Neural cell (in vitro differentiated cells): ENCODE data around the gene REV3L.

Experiments
- EP300 ChIP-seq: fragments of 450-650 bp; conservative IDR thresholded peaks from 2 replicates; pipeline ENCODE4 v1.6.1; 2014; ENCODE audit warnings: antibody characterized with exemption, mild to moderate bottlenecking, moderate library complexity; ENCODE audit not compliant: poor library complexity, severe bottlenecking
- POLR2AphosphoS5 ChIP-seq: IDR thresholded peaks from 2 replicates; pipeline ENCODE4 v1.6.1; 2012
- TF ChIP-seq, protein P1 (sequence below): fragments of 450-650 bp; IDR thresholded peaks from 2 replicates; pipeline ENCODE4 v1.5.1; 2014; ENCODE audit warnings: antibody characterized with exemption, mild to moderate bottlenecking, moderate library complexity; ENCODE audit not compliant: poor library complexity, severe bottlenecking
- TF ChIP-seq, protein P2 (sequence below): IDR thresholded peaks from 2 replicates; pipeline ENCODE4 v1.6.1; 2012; ENCODE audit warnings: borderline replicate concordance

DNA sequence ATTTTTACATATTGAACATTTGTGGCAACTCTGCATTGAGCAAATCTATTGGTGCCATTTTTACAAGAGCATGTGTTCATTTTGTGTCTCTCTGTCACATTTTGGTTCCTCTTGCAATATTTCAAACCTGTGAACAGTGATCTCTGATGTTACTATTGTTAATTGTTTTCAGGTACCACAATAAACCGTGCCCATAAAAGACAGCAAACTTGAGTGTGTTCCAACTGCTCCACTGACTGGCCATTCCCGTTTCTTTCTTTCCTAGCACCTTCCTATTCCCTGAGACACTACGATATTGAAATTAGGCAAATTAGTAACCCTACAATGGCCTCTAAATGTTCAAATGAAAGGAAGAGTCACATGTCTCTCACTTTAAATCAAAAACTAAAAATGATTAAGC is 79.6 kb downstream of the REV3L start:
- TF ChIP-seq, protein P1, sequence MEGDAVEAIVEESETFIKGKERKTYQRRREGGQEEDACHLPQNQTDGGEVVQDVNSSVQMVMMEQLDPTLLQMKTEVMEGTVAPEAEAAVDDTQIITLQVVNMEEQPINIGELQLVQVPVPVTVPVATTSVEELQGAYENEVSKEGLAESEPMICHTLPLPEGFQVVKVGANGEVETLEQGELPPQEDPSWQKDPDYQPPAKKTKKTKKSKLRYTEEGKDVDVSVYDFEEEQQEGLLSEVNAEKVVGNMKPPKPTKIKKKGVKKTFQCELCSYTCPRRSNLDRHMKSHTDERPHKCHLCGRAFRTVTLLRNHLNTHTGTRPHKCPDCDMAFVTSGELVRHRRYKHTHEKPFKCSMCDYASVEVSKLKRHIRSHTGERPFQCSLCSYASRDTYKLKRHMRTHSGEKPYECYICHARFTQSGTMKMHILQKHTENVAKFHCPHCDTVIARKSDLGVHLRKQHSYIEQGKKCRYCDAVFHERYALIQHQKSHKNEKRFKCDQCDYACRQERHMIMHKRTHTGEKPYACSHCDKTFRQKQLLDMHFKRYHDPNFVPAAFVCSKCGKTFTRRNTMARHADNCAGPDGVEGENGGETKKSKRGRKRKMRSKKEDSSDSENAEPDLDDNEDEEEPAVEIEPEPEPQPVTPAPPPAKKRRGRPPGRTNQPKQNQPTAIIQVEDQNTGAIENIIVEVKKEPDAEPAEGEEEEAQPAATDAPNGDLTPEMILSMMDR: no peak
- TF ChIP-seq POLR2AphosphoS5 (no peak), EP300 (no peak)
- TF ChIP-seq, protein P2, sequence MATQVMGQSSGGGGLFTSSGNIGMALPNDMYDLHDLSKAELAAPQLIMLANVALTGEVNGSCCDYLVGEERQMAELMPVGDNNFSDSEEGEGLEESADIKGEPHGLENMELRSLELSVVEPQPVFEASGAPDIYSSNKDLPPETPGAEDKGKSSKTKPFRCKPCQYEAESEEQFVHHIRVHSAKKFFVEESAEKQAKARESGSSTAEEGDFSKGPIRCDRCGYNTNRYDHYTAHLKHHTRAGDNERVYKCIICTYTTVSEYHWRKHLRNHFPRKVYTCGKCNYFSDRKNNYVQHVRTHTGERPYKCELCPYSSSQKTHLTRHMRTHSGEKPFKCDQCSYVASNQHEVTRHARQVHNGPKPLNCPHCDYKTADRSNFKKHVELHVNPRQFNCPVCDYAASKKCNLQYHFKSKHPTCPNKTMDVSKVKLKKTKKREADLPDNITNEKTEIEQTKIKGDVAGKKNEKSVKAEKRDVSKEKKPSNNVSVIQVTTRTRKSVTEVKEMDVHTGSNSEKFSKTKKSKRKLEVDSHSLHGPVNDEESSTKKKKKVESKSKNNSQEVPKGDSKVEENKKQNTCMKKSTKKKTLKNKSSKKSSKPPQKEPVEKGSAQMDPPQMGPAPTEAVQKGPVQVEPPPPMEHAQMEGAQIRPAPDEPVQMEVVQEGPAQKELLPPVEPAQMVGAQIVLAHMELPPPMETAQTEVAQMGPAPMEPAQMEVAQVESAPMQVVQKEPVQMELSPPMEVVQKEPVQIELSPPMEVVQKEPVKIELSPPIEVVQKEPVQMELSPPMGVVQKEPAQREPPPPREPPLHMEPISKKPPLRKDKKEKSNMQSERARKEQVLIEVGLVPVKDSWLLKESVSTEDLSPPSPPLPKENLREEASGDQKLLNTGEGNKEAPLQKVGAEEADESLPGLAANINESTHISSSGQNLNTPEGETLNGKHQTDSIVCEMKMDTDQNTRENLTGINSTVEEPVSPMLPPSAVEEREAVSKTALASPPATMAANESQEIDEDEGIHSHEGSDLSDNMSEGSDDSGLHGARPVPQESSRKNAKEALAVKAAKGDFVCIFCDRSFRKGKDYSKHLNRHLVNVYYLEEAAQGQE: no peak
